Panc1 (cell line): ENCODE measurements around the gene CAMKK1.

Source experiments
- POLR2AphosphoS5 ChIP-seq: IDR thresholded peaks from 2 replicates; pipeline ENCODE4 v1.6.1; 2012; ENCODE audit warnings: mild to moderate bottlenecking, low read depth, low read length, moderate library complexity
- SIN3A ChIP-seq: IDR thresholded peaks from 2 replicates; pipeline ENCODE4 v1.6.1; 2012; ENCODE audit warnings: low read depth, mild to moderate bottlenecking, low read length, moderate library complexity, borderline replicate concordance; ENCODE audit not compliant: insufficient read depth
- TCF7L2 ChIP-seq: IDR thresholded peaks from 2 replicates; pipeline ENCODE4 v1.6.1; 2011; ENCODE audit warnings: mild to moderate bottlenecking, low read depth, low read length, inconsistent platforms
- TF ChIP-seq, protein P1 (sequence below): fragments of 450-650 bp; IDR thresholded peaks from 2 replicates; pipeline ENCODE4 v1.5.1; 2017; ENCODE audit warnings: mild to moderate bottlenecking
- TF ChIP-seq, protein P2 (sequence below), 2 experiments: IDR thresholded peaks; 2 replicates each; pipeline ENCODE4 v1.6.1; 2011 to 2012; ENCODE audit warnings: low read depth in 2 of 2, control low read depth in 1 of 2, low read length in 1 of 2, mild to moderate bottlenecking in 1 of 2, moderate library complexity in 1 of 2; ENCODE audit not compliant: insufficient read depth in 1 of 2

- TF ChIP-seq, protein P1, sequence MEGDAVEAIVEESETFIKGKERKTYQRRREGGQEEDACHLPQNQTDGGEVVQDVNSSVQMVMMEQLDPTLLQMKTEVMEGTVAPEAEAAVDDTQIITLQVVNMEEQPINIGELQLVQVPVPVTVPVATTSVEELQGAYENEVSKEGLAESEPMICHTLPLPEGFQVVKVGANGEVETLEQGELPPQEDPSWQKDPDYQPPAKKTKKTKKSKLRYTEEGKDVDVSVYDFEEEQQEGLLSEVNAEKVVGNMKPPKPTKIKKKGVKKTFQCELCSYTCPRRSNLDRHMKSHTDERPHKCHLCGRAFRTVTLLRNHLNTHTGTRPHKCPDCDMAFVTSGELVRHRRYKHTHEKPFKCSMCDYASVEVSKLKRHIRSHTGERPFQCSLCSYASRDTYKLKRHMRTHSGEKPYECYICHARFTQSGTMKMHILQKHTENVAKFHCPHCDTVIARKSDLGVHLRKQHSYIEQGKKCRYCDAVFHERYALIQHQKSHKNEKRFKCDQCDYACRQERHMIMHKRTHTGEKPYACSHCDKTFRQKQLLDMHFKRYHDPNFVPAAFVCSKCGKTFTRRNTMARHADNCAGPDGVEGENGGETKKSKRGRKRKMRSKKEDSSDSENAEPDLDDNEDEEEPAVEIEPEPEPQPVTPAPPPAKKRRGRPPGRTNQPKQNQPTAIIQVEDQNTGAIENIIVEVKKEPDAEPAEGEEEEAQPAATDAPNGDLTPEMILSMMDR = no peak
- TF ChIP-seq POLR2AphosphoS5 = no peak
- TF ChIP-seq SIN3A = no peak
- TF ChIP-seq, protein P2, sequence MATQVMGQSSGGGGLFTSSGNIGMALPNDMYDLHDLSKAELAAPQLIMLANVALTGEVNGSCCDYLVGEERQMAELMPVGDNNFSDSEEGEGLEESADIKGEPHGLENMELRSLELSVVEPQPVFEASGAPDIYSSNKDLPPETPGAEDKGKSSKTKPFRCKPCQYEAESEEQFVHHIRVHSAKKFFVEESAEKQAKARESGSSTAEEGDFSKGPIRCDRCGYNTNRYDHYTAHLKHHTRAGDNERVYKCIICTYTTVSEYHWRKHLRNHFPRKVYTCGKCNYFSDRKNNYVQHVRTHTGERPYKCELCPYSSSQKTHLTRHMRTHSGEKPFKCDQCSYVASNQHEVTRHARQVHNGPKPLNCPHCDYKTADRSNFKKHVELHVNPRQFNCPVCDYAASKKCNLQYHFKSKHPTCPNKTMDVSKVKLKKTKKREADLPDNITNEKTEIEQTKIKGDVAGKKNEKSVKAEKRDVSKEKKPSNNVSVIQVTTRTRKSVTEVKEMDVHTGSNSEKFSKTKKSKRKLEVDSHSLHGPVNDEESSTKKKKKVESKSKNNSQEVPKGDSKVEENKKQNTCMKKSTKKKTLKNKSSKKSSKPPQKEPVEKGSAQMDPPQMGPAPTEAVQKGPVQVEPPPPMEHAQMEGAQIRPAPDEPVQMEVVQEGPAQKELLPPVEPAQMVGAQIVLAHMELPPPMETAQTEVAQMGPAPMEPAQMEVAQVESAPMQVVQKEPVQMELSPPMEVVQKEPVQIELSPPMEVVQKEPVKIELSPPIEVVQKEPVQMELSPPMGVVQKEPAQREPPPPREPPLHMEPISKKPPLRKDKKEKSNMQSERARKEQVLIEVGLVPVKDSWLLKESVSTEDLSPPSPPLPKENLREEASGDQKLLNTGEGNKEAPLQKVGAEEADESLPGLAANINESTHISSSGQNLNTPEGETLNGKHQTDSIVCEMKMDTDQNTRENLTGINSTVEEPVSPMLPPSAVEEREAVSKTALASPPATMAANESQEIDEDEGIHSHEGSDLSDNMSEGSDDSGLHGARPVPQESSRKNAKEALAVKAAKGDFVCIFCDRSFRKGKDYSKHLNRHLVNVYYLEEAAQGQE (IDR thresholded peaks at IDR 0.05; ENCODE audit: insufficient read depth in 1 of 2, low read depth in 2 of 2, low read length in 1 of 2) = no peak
- TF ChIP-seq TCF7L2 = no peak
Measured at GRCh38 chr17:3921006-3921405, 28.2 kb upstream of the CAMKK1 start.
